Mesodermal cell (in vitro differentiated cells): Measurements from ENCODE around the gene SLC29A3.

Experiments
- H3K27ac ChIP-seq: 2 replicates; pipeline ENCODE4 v1.7.0; 2013; ENCODE audit warnings: mild to moderate bottlenecking, low read depth, low read length, moderate library complexity; ENCODE audit not compliant: severe bottlenecking
- H3K36me3 ChIP-seq: 2 replicates; pipeline ENCODE4 v1.7.1; 2013; ENCODE audit warnings: mild to moderate bottlenecking, low read length, moderate library complexity; ENCODE audit not compliant: control insufficient read depth, insufficient read depth
- H3K4me1 ChIP-seq: one replicate; pipeline ENCODE4 v1.7.1; 2013; ENCODE audit warnings: mild to moderate bottlenecking, low read length; ENCODE audit not compliant: insufficient read depth, control insufficient read depth, poor library complexity, severe bottlenecking
- H3K4me3 ChIP-seq: 2 replicates; pipeline ENCODE4 v1.7.0; 2013; ENCODE audit warnings: low read length, control low read depth, mild to moderate bottlenecking; ENCODE audit not compliant: insufficient read depth, poor library complexity, severe bottlenecking; ENCODE audit errors: extremely low read depth
- H3K9me3 ChIP-seq: 2 replicates; pipeline ENCODE4 v1.7.1; 2013; ENCODE audit warnings: mild to moderate bottlenecking, low read length, moderate library complexity; ENCODE audit not compliant: control insufficient read depth
- WGBS, 2 experiments: methylation state at CpG; one replicate each; pipeline ENCODE4 v1.1.5; 2013; ENCODE audit warnings: missing lambda C conversion rate in 2 of 2; ENCODE audit not compliant: insufficient coverage in 2 of 2; 5-methylcytosine and 5-hydroxymethylcytosine counted together

SLC29A3 gene

GRCh38 chr10:71359364-71360046 is 40.4 kb downstream of the SLC29A3 start:
- Histone ChIP-seq H3K4me3 (no peak overlapping the region), H3K4me1 (peaks cover 31% of the 10 kb centered on the region), H3K27ac (no peak overlapping the region), H3K36me3 (peaks cover 9% of the 10 kb centered on the region), H3K9me3 (no peaks in the 10 kb centered on the region)
- WGBS, 2 experiments = 92% methylated on average over 5 to 8 of the region's 9 CpGs

GRCh38 chr10:71360735-71361134 is 41.7 kb downstream of the SLC29A3 start:
- H3K9me3 ChIP-seq = no peaks in the 10 kb centered on the region
- no peak overlapping the region for H3K4me3 ChIP-seq
- peaks cover 19% of the 10 kb centered on the region for H3K4me1 ChIP-seq
- H3K27ac ChIP-seq = no peak overlapping the region
- 77 to 100% methylated on average over 2 of the region's 2 CpGs for WGBS, 2 experiments
- H3K36me3 ChIP-seq = peaks cover 9% of the 10 kb centered on the region

GRCh38 chr10:71361581-71361980 is 42.5 kb downstream of the SLC29A3 start:
- 91 to 98% methylated on average over 6 to 7 of the region's 7 CpGs for WGBS, 2 experiments
- H3K27ac ChIP-seq = no peak overlapping the region
- peaks cover 13% of the 10 kb centered on the region for H3K4me1 ChIP-seq
- peaks cover 4% of the 10 kb centered on the region for H3K36me3 ChIP-seq
- no peaks in the 10 kb centered on the region for H3K9me3 ChIP-seq
- H3K4me3 ChIP-seq = no peak overlapping the region

GRCh38 chr10:71362141-71362540 is 43.1 kb downstream of the SLC29A3 start:
- Histone ChIP-seq H3K4me3 (no peak overlapping the region), H3K36me3 (peaks cover 4% of the 10 kb centered on the region), H3K9me3 (no peaks in the 10 kb centered on the region), H3K27ac (no peak overlapping the region), H3K4me1 (peaks cover 14% of the 10 kb centered on the region)
- WGBS, 2 experiments = 88 to 96% methylated on average over 15 to 16 of the region's 16 CpGs

GRCh38 chr10:71363936-71364335 is 44.9 kb downstream of the SLC29A3 start:
- Histone ChIP-seq H3K4me3 (no peak overlapping the region), H3K4me1 (peaks cover 3% of the 10 kb centered on the region), H3K36me3 (peaks cover 4% of the 10 kb centered on the region), H3K27ac (no peak overlapping the region), H3K9me3 (no peaks in the 10 kb centered on the region)

GRCh38 chr10:71365366-71365765 is 46.3 kb downstream of the SLC29A3 start:
- WGBS, 2 experiments = 94 to 98% methylated on average over 5 of the region's 6 CpGs

GRCh38 chr10:71366690-71367089 is 47.6 kb downstream of the SLC29A3 start:
- WGBS, 2 experiments = 86 to 88% methylated on average over 8 of the region's 8 CpGs
- Histone ChIP-seq H3K9me3 (no peaks in the 10 kb centered on the region), H3K4me1 (peaks cover 3% of the 10 kb centered on the region), H3K36me3 (peaks cover 4% of the 10 kb centered on the region), H3K4me3 (no peak overlapping the region), H3K27ac (no peak overlapping the region)

More at GRCh38 chr10:71365366-71365765, 46.3 kb downstream of the SLC29A3 start:
- Histone ChIP-seq H3K36me3 (peaks cover 4% of the 10 kb centered on the region), H3K4me1 (peaks cover 3% of the 10 kb centered on the region), H3K4me3 (no peak overlapping the region), H3K9me3 (no peaks in the 10 kb centered on the region), H3K27ac (no peak overlapping the region)

GRCh38 chr10:71367271-71367670 is 48.2 kb downstream of the SLC29A3 start:
- peaks cover 3% of the 10 kb centered on the region for H3K4me1 ChIP-seq
- H3K4me3 ChIP-seq = no peak overlapping the region
- peaks cover 4% of the 10 kb centered on the region for H3K36me3 ChIP-seq
- H3K27ac ChIP-seq = no peak overlapping the region
- 93 to 100% methylated on average over 1 to 2 of the region's 2 CpGs for whole genome bisulfite sequencing, 2 experiments
- no peaks in the 10 kb centered on the region for H3K9me3 ChIP-seq

GRCh38 chr10:71368176-71368575 is 49.1 kb downstream of the SLC29A3 start:
- H3K9me3 ChIP-seq = no peaks in the 10 kb centered on the region
- peaks cover 5% of the 10 kb centered on the region for H3K4me1 ChIP-seq
- 82 to 92% methylated on average over 1 of the region's 1 CpG for WGBS, 2 experiments
- H3K4me3 ChIP-seq = no peak overlapping the region
- H3K27ac ChIP-seq = no peak overlapping the region
- H3K36me3 ChIP-seq = no peaks in the 10 kb centered on the region

GRCh38 chr10:71368643-71369042 is 49.6 kb downstream of the SLC29A3 start:
- H3K27ac ChIP-seq = no peak overlapping the region
- 100% methylated on average over 1 of the region's 2 CpGs; no CpG with 5 or more reads in 1 of the 2 experiments for WGBS, 2 experiments

GRCh38 chr10:71369602-71370001 is 50.5 kb downstream of the SLC29A3 start:
- no peak overlapping the region for H3K27ac ChIP-seq
- peaks cover 5% of the 10 kb centered on the region for H3K4me1 ChIP-seq
- no peak overlapping the region for H3K4me3 ChIP-seq
- H3K9me3 ChIP-seq = no peaks in the 10 kb centered on the region
- H3K36me3 ChIP-seq = no peaks in the 10 kb centered on the region
- 91 to 100% methylated on average over 1 of the region's 1 CpG for WGBS, 2 experiments

More at GRCh38 chr10:71368643-71369042, 49.6 kb downstream of the SLC29A3 start:
- Histone ChIP-seq H3K9me3 (no peaks in the 10 kb centered on the region), H3K4me1 (peaks cover 5% of the 10 kb centered on the region), H3K36me3 (no peaks in the 10 kb centered on the region), H3K4me3 (no peak overlapping the region)
